Ovary (tissue), 9 donors: ENCODE results near the gene RPS28. TPM values are rescaled to one million over a fixed set of nuclear protein-coding genes. Genes with fewer than 3 reads are reported as not detected.
A peak's percentile ranks its signal among the peaks of the same experiment; 100 is the strongest.

Experiments used
- DNase-seq, 5 donors: peaks; one replicate each; pipeline ENCODE4 v3.0.0-alpha.2; 2019 to 2020
- H3K27ac ChIP-seq, 2 donors: fragments of 200-600 bp; one replicate each; pipeline versions ENCODE4 v1.5.1 to v1.8.0; 2019 to 2022
- H3K27me3 ChIP-seq: fragments of 200-600 bp; one replicate; pipeline ENCODE4 v1.8.0; 2022
- H3K36me3 ChIP-seq: fragments of 200-600 bp; sonication (generic); one replicate; pipeline ENCODE4 v1.5.1; 2019
- H3K4me1 ChIP-seq: one replicate; pipeline ENCODE4 v1.8.1; 2013; ENCODE audit warnings: mild to moderate bottlenecking, moderate library complexity; ENCODE audit not compliant: insufficient read depth
- H3K4me3 ChIP-seq: fragments of 200-600 bp; sonication (generic); one replicate; pipeline ENCODE4 v1.5.1; 2017
- H3K9me3 ChIP-seq, 2 donors: fragments of 200-600 bp in 1 of 2; sonication (generic) in 1 of 2; one replicate each; pipeline versions ENCODE4 v1.5.1 to v1.8.1; 2013 to 2019; ENCODE audit warnings: mild to moderate bottlenecking in 1 of 2, moderate library complexity in 1 of 2
- CTCF ChIP-seq, 3 donors: fragments of 450-650 bp in 2 of 3; fragments of 200-600 bp in 1 of 3; IDR thresholded peaks; one replicate each; pipeline versions ENCODE4 v1.5.1 to v1.8.0; 2016 to 2022; ENCODE audit warnings: antibody characterized with exemption in 3 of 3, mild to moderate bottlenecking in 1 of 3
- EP300 ChIP-seq: sonication (generic); formaldehyde crosslinking; IDR thresholded peaks from one replicate; pipeline ENCODE4 v1.6.1; 2017; ENCODE audit warnings: antibody characterized with exemption
- POLR2A ChIP-seq: fragments of 450-650 bp; IDR thresholded peaks from one replicate; pipeline ENCODE4 v1.6.1; 2017; ENCODE audit warnings: antibody characterized with exemption, mild to moderate bottlenecking, moderate library complexity
- WGBS, 3 donors: extraction: QIAGEN DNeasy Blood & Tissue Kit in 1 of 3; methylation state at CpG; one replicate each; pipeline versions ENCODE4 v1.1.5 to v1.1.7; 2013 to 2017; 5-methylcytosine and 5-hydroxymethylcytosine counted together
- intact Hi-C, 4 donors: fragments of 100-400 bp; cut with DNase I; formaldehyde crosslinking; loops; one replicate each; pipeline versions ENCODE4 v1.11.0 to v1.15.1; 2022 to 2023
- polyA plus RNA-seq, 2 donors: library from polyadenylated mRNA; stranded (reverse); fragments of 200-250 nt in 1 of 2; fragments of 350-450 nt in 1 of 2; fragmentation: Illumina TruSeq in 1 of 2; extraction: RNeasy Lipid Tissue Mini Kit (QIAGEN cat#74804) in 1 of 2; gene quantifications; one replicate each; pipeline ENCODE4 v1.2.3, GENCODE V29; 2013 to 2014
- total RNA-seq, 7 donors: library from RNA; depleted of rRNA in 2 of 7; stranded (reverse); fragments of >200 nt in 2 of 7; fragmentation: NEBNext Ultra II Directional in 3 of 7; extraction: Animal tissue kit (Norgen Biotek cat#: 25700) in 3 of 7; gene quantifications; one replicate each; pipeline versions ENCODE4 v1.1.0 to v1.2.4, GENCODE V29; 2016 to 2023
- donor health status: DM: no; HTN: no; CAD: no; lungs with moderate emphysema.
- donor health status: DM: no; HTN: no; CAD: no.
- donor health status: Bipolar disorder and iron deficiency.
- donor health status: DM: yes; HTN: yes; CAD: no.
- donor health status: DM: no; HTN: no; CAD: no.
- donor health status: DM: yes; HTN: yes; CAD: no.

RPS28 gene
- total and polyA plus RNA-seq, 9 donors = 47.7 to 2,713 (median 2,078) TPM

DNA sequence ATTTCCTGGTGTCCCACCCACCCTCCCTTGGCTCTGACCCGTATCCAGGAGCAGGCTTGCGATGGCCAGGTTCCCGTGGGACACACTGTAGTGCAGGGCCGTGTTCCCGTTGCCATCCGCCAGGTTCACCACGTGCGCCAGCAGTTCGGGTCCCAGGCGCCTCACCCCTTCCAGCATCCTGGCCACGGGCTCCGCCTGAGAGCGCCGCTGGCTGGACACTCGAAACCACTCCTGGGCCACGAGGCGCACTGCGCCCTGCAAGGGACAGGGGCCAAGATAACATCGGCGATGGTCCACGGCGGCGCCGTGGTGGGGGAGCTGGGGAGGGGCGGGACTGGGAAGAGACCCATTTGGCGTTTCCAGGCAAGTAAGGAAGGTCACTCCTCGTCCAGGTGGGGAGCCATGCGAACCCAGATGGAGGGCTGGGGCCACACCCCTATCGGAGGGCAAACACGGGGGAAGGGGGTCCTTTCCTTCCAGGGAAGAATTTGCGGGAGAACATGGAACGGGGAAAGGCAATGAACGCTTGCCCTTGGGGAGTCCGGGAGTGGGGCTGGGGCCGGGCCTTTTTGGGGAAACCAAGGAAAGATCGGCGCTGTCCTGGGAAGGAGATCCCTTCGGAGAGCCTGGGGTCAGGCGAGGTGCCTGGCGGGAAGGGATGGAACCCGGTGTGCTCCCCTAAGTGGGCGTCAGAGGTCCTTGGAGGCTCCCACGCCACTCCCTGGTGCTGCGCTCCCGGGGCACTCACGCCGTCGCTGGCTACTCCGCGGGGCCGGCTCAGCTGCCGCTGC is 11.9 kb downstream of the RPS28 start:
- 7 to 20% (median 19%) methylated on average over 51 to 52 of the region's 52 CpGs for WGBS, 3 donors
- intact Hi-C loops = no loop called here
- Histone ChIP-seq H3K27ac (no peak overlapping the region), H3K4me3 (no peak overlapping the region), H3K36me3 (no peaks in the 10 kb centered on the region), H3K9me3 (no peaks in the 10 kb centered on the region), H3K27me3 (peaks cover 5% of the 10 kb centered on the region), H3K4me1 (no peaks in the 10 kb centered on the region)
- TF ChIP-seq POLR2A = no peak
- TF ChIP-seq CTCF (IDR thresholded peaks at IDR 0.05) = no peak
- TF ChIP-seq EP300 = no peak
- DNase-seq = no peak

- 9 to 18% (median 17%) methylated on average over 13 to 48 of the region's 48 CpGs for WGBS, 3 donors
- no peak for TF ChIP-seq CTCF (IDR thresholded peaks at IDR 0.05)
- no peak for TF ChIP-seq EP300
- no peak for TF ChIP-seq POLR2A
- H3K9me3 ChIP-seq = no peaks in the 10 kb centered on the region
- H3K27ac ChIP-seq = no peak overlapping the region
- intact Hi-C loops = no loop called here
- no peaks in the 10 kb centered on the region for H3K4me1 ChIP-seq
- no peaks in the 10 kb centered on the region for H3K36me3 ChIP-seq
- no peak overlapping the region for H3K4me3 ChIP-seq
- peaks cover 5% of the 10 kb centered on the region for H3K27me3 ChIP-seq
- no peak for DNase-seq
Measured at GRCh38 chr19:8333767-8334457, 12.6 kb downstream of the RPS28 start.

- peaks cover 5% of the 10 kb centered on the region for H3K27me3 ChIP-seq
- no peaks in the 10 kb centered on the region for H3K36me3 ChIP-seq
- H3K4me3 ChIP-seq = no peak overlapping the region
- H3K9me3 ChIP-seq = no peaks in the 10 kb centered on the region
- WGBS, 3 donors = 5 to 10% (median 5%) methylated on average over 45 to 117 of the region's 117 CpGs
- TF ChIP-seq CTCF (IDR thresholded peaks at IDR 0.05) (no peak), EP300 (no peak), POLR2A (no peak)
- no peak overlapping the region for H3K27ac ChIP-seq
- intact Hi-C loops = no loop called here
- peak in 2 of 5 donors; percentile 56 to 66 for DNase-seq
- no peaks in the 10 kb centered on the region for H3K4me1 ChIP-seq
Measured at GRCh38 chr19:8334458-8335342, 13.4 kb downstream of the RPS28 start.

- no peak overlapping the region for H3K27ac ChIP-seq
- H3K36me3 ChIP-seq = no peaks in the 10 kb centered on the region
- peaks cover 5% of the 10 kb centered on the region for H3K27me3 ChIP-seq
- H3K4me3 ChIP-seq = no peak overlapping the region
- intact Hi-C loops = no loop called here
- no peak for DNase-seq
- peaks cover 2% of the 10 kb centered on the region for H3K4me1 ChIP-seq
- WGBS, 3 donors = 6 to 30% (median 12%) methylated on average over 49 to 79 of the region's 79 CpGs
- no peaks in the 10 kb centered on the region for H3K9me3 ChIP-seq
- no peak for TF ChIP-seq POLR2A
- TF ChIP-seq CTCF (IDR thresholded peaks at IDR 0.05) = no peak
- TF ChIP-seq EP300 = no peak
Measured at GRCh38 chr19:8335343-8336071, 14.2 kb downstream of the RPS28 start.
